Measurements from ENCODE around the gene DNM2.

DNA sequence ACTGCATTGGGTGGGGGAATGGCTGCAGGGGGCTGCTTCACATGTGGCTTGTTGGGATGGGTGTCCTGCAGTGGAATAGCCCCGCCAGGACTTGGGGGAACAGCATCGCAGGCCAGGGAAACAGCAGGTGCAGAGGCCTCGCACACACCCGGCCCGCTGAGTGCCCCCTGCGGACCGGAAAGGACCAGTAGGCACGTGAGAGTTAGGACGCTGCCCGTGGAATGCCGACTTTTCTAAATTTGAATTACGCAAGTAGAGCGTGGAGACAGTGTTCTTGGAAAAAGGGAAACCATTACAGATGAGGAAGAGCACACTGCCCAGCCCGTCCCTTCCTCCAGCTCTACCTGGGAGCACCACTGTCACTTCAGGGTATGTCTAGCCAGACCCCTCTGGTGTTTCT lies 11.5 kb downstream of the DNM2 start:
- TF ChIP-seq, protein P1, sequence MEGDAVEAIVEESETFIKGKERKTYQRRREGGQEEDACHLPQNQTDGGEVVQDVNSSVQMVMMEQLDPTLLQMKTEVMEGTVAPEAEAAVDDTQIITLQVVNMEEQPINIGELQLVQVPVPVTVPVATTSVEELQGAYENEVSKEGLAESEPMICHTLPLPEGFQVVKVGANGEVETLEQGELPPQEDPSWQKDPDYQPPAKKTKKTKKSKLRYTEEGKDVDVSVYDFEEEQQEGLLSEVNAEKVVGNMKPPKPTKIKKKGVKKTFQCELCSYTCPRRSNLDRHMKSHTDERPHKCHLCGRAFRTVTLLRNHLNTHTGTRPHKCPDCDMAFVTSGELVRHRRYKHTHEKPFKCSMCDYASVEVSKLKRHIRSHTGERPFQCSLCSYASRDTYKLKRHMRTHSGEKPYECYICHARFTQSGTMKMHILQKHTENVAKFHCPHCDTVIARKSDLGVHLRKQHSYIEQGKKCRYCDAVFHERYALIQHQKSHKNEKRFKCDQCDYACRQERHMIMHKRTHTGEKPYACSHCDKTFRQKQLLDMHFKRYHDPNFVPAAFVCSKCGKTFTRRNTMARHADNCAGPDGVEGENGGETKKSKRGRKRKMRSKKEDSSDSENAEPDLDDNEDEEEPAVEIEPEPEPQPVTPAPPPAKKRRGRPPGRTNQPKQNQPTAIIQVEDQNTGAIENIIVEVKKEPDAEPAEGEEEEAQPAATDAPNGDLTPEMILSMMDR (conservative IDR thresholded peaks at IDR 0.05 in 1 of 2, IDR thresholded peaks at IDR 0.05 in 1 of 2; ENCODE audit: low read depth in 1 of 2, low read length in 2 of 2) = no peak
- TF ChIP-seq EZH2 (IDR thresholded peaks at IDR 0.05; ENCODE audit: low read length, missing control alignments) = no peak

All from fibroblast of lung (primary cell).